Fibroblast of pulmonary artery (primary cell): Measurements from ENCODE around the gene PDE6A.
A peak's percentile ranks its signal among the peaks of the same experiment; 100 is the strongest.

Experiments
- DNase-seq: peaks from one replicate; pipeline ENCODE4 v3.0.0-alpha.2; 2010; ENCODE audit warnings: low read depth
- H3K4me3 ChIP-seq: replicated peaks from 2 replicates; pipeline ENCODE4 v1.5.1; 2011; ENCODE audit warnings: low read depth, mild to moderate bottlenecking, control low read depth, low read length, moderate library complexity
- CTCF ChIP-seq: IDR thresholded peaks from 2 replicates; pipeline ENCODE4 v1.5.1; 2011; ENCODE audit warnings: mild to moderate bottlenecking, control low read depth, low read length, inconsistent platforms; ENCODE audit errors: missing control alignments

Gene PDE6A

GRCh38 chr5:149975409-149975808 lies 30.8 kb upstream of the PDE6A start:
- TF ChIP-seq CTCF, result no peak
- no peak overlapping the region for H3K4me3 ChIP-seq
- no peak for DNase-seq

- no peak for DNase-seq
- TF ChIP-seq CTCF, result no peak
- H3K4me3 ChIP-seq, result no peak overlapping the region
Observed at GRCh38 chr5:149969181-149969930, 24.8 kb upstream of the PDE6A start.

GRCh38 chr5:149966946-149967345 lies 22.4 kb upstream of the PDE6A start:
- no peak for TF ChIP-seq CTCF
- H3K4me3 ChIP-seq, result no peak overlapping the region
- DNase-seq, result no peak

GRCh38 chr5:149963729-149964128 lies 19.1 kb upstream of the PDE6A start:
- no peak overlapping the region for H3K4me3 ChIP-seq
- no peak for TF ChIP-seq CTCF
- no peak for DNase-seq

GRCh38 chr5:149962601-149963300 lies 18.2 kb upstream of the PDE6A start:
- no peak overlapping the region for H3K4me3 ChIP-seq
- TF ChIP-seq CTCF, result no peak
- DNase-seq, result no peak

- TF ChIP-seq CTCF, result peak; percentile 73
- peak overlapping the region; percentile 13 for H3K4me3 ChIP-seq
- peak; percentile 83 for DNase-seq
Observed at GRCh38 chr5:149961957-149962409, 17.4 kb upstream of the PDE6A start.
